Stimulated activated CD4-positive, alpha-beta T cell treated with anti-CD3 and anti-CD28 coated beads, Interleukin-15, amount 100 ng/mL, for 24 hours (primary cell): ENCODE measurements around the gene USP20.
A peak's percentile ranks its signal among the peaks of the same experiment; 100 is the strongest.

Experiments
- DNase-seq: peaks from one replicate; pipeline ENCODE4 v3.0.0-alpha.2; 2020

USP20 gene

DNA sequence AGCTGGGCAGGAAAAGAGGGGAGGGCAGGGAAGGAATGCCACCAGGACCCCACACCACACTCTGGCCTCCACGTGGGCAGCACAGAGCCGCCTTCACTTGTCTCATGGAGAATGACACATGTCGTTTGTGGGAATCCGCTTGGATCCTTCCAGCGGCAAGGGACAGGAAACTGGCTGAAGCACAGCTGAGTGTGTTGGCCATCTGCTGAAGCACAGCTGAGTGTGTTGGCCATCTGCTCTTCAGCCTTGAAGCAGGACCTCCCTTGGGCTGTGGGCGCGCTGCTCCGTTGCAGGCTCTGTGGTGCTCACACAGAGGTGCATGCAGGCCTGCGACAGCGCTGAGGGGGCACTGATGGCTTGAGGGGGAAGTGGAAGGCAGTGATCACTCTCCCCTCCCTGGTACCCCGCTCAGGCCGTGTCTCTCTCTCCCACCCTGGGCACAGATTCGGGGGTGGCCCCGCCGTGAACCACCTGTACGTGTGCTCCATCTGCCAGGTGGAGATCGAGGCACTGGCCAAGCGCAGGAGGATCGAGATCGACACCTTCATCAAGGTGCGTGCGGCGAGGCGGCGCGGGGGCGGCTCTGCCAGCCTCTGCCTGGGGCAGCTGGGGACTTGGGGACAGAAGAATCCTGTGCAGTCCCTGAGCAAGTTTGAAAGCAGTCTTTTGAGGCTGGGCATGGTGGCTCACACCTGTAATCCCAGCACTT, 40.6 kb downstream of the USP20 start:
- DNase-seq = no peak

DNA sequence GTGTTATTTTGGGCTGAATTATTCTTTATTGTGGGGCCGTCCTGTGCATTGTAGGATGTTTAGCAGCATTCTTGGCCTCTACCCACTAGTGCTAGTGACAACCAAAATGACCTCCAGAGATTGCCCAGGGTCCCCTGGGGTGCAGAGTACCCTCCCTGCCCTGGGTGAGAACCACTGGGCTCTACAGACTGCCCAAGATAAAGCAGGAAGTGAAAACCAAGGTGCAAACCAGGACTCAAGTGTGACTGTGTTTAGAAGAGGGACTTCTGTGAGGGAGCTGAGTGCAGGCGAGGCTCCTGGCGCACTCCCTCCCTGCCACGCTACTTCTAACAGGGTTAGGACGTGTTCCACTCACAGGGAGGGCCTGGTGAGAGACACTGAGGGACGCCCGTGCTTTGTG, 41.6 kb downstream of the USP20 start:
- DNase-seq = no peak

- DNase-seq = no peak
Measured at GRCh38 chr9:129878291-129878690, 43.0 kb downstream of the USP20 start.

DNA sequence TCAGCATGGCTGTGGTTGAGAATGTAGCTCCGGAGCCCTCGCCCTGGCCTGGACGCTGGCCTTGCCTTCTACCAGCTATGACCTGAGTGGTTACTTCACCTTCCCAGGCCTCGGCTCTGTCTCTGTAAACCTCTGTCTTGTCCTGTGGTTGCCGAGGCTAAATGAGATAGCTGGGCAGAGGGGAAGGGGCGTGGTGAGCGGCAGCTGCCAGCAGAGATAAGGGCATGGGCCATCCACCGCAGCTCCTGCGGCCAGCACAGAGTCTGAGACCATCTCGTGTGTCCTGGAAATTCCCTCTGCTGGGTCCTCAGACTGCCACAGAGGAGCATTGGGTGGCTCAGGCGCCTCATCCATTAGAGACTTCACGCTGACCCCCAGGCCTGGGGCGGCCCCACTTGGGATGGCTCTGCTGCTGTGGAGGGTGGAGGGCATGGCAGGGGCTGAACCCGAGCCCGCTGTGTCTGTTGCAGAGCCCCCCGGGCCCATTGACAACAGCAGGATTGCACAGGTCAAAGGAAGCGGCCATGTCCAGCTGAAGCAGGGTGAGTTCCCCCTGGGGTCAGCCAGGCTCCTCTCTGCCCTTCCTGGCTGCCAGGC, 43.9 kb downstream of the USP20 start:
- DNase-seq = no peak

DNA sequence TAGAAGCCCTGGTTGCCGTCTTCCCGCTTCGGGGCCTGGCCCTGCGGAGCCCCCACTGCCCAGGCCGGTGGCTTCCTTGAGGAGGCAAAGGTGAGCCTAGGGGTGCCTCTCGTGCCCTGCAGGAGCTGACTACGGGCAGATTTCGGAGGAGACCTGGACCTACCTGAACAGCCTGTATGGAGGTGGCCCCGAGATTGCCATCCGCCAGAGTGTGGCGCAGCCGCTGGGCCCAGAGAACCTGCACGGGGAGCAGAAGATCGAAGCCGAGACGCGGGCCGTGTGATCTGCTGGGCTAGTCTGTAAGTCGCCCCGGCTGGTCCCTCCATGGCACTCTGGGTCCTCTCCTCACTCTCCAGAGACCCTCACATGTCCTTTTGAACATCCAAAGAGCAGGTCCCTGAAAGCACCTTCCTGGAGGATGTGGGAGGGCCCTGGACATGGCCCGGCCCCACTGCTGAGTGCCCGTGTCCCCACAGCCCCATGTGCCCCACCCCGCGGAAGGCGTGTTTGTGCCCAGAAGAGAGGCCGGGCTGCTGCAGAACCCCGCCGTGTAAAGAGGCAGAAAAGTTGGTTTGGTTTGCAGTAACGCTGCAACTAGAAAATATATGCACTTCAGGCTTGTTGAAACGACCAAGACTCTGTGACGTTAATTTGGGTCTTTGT, 44.9 kb downstream of the USP20 start:
- no peak for DNase-seq

GRCh38 chr9:129880654-129881546, 45.6 kb downstream of the USP20 start:
- no peak for DNase-seq

DNA sequence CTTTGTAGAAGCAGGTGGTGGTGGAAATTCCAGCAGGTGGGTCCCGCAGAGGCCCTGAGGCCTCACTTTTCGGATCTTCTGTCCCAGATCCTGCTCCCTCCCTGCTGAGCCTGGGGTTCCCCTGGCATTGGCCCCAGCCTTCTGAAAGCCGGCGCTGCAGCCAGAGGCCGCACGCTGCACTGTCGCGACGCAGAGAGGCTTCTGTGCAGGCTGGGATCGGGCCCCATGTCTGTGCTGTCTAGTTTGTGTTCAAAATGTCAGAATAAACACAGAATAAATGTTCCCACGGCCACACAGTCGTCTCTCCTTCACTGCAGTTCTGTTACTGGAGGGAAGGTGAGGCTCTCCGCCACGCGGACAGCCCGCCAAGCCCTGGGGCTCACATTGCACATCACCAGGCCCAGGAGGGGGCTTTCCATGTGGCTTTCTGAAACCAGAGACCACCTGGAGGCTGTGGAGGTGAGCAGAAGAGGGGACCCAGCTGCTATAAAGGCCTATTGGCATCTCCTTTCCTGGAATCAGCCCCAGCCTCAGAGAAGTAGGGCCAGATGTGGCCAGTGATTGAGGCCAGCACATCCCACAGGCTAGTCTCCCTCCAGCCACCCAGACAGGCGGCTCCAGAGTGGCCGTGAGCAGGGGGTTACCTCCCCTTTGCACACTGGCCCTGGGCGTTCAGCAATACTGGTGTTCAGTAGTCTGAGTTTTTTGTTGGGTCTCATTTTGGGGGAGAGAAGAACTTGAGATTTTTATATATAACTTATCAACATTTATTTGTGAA, 46.5 kb downstream of the USP20 start:
- DNase-seq = no peak

GRCh38 chr9:129884220-129885017, 49.2 kb downstream of the USP20 start:
- peak; percentile 99 for DNase-seq

DNA sequence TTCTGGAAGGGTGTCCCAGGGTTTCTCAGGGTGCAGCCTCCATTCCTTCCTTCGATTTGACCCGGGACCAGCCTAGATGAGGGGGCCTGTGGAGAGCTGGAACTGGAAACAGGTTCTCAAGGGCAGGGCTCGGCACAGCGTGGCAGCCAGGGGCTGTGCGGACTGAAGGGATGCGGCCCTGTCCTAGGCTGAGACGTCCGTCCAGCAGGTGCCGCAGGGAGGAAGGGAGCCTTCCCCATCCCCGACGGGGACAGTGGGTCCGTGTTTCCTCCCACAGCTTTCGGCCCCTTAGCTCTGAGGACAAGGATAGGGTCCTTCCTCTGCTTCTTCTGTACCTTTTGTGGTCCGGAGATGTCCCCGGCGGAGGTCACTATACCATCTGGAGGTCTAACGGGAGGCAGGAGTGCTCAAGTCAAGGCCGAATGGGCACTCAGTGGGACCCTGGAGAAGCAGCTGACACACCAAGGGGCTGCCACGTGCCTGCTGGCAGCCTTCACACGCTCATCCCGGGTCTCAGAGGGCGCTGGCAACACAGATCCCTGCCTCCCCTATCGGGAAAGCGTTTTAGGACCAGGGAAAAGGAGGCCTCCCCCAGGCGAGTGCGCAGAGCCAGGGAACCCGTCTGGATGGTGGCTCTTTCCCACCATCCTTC, 49.9 kb downstream of the USP20 start:
- DNase-seq = peak; percentile 63

DNA sequence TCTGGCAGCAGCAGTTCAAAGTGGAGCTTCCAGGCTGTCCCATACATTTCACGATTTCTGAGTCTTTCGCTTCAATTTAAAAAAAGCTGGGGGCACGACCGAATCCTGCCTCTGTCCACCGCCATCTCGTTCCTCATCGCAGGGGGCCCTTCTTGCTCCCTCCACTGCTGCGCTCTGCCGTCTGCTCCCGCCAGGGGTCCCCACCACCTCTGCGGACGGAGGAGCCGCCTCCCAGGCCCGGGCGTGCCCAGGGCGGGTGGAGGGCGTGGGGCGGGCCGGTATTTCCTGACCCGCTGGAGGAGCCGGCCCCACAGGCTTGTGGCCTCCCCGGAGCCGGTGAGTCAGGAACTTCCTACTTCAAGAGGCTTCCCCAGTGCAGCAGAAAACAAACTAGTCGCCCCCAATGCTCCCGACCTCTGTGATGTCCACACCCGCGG, 50.4 kb downstream of the USP20 start:
- peak; percentile 96 for DNase-seq

DNA sequence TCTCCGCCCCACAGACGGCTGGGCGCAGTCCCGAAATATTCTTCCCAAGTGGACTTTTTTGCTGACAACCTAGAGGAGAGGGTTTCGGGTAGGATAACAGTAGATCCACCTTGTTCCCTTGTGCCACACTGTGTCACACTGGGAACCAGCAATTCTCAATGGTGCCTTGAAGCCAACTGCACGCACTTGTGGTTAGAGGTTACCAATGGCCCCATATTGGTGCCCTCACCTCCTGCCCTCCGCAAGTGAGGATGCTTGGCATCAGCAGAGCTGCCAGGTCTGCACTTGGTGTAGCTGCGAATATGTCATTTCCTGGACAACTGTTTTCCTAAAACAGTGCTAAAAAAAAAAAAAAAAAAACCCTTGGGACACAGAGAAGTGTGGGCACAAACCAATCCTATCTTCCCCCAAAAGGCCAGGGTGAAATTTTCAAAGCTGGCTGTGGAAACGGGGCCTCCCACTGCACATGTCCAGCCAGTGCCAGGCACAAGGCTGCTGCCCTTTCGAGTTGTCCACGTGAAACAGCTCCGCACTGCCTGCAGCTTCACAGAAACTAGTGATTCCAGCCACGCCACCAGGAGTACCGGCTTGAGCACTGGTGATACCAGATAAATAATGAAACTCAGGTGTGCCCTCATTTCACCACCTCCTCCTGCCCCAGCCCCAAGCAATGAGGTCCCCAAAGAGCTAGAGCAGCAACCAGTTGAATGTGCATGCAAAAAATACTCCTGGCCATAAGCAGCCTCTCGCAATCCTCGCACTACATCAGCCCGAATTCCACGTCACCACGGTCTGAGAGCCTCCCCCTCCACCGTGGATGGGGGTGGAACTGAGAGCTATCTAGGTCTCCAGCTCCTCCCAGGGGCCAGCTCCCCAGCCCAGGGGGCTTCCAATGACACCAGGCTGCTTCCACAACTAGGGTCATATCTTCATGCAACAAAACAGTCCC, 51.2 kb downstream of the USP20 start:
- peak; percentile 71 for DNase-seq

DNA sequence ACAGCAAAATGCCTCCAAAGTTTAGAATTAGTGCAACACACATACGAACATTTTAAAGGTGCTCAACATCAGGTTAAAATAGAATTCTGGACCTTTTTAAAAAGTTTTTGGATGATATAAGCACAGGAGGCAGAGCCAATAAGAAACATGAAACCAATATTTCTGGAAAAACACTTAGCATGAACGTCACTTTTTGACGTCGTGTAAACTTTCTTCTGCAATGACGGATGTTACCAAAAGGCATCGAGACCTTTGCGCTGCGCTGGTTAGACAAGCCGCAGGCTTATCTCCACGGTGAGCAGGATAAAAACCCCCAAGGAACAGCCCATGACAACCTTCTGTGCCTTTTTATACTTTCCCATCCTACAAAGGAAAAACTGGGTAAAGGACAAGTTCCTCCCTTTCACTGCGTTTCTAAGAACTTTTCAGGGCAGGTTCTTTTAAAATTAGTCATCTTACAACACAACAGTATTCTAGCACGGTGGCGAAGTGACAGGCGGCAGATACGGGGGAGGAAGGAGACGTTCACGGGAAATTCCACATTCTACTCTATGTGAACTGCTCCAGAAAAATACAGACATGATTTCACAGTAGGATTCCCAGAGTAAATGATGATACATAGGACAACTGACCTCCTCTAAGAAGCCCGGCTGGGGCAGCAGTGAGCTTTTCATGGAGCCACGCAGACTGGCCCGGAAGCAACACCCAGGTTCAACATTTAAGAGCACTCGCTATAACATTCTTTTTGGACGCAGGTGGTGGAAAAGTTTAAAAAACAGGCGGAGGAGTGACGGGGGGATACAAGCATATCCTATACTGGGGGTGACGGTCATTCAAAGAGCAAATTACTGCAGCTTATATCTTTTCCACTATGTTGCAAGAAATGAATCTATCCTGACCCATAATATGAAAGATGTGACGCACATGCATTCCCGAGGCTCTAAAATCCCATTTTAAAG, 52.4 kb downstream of the USP20 start:
- peak; percentile 80 for DNase-seq

DNA sequence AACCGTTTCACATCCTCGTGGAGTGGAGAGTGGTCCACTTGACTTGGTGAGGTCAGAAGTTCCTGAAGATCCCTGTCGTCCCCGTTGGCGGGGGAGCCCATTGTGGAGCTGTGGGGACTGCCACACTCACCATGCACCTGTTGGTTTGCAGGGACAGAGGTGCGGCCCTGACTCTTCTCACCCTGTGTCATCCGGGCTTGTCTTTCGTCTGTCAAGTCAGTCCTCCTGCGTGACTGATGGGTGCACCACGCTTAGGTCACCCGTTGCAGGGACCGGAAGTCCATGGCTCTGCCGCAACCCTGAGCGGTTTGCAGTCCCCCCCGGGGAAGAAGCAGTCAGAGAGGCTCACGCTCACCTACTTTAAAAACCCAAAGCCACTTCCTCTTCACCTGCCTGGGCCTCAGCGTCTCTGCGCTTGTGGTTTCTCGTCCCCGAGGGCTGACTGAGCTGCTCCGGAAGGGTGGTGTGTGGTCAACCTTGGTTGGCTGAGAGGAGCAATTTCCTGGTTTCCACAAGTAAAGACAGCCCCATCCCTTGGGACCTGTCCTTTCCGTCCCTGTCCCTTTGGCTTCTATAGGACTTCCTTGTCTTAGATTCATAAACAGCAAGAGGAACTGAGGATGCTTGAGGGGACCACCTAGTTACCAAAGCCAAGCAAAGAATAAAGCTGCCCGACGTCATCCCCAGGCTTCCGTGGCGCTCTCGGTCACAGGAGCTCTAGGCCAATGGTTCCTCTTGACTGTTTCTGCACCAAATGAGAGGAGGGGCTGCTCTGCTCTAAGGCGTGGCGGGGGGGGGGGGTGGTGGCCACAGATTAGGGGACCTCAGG, 53.2 kb downstream of the USP20 start:
- DNase-seq = peak; percentile 94

DNA sequence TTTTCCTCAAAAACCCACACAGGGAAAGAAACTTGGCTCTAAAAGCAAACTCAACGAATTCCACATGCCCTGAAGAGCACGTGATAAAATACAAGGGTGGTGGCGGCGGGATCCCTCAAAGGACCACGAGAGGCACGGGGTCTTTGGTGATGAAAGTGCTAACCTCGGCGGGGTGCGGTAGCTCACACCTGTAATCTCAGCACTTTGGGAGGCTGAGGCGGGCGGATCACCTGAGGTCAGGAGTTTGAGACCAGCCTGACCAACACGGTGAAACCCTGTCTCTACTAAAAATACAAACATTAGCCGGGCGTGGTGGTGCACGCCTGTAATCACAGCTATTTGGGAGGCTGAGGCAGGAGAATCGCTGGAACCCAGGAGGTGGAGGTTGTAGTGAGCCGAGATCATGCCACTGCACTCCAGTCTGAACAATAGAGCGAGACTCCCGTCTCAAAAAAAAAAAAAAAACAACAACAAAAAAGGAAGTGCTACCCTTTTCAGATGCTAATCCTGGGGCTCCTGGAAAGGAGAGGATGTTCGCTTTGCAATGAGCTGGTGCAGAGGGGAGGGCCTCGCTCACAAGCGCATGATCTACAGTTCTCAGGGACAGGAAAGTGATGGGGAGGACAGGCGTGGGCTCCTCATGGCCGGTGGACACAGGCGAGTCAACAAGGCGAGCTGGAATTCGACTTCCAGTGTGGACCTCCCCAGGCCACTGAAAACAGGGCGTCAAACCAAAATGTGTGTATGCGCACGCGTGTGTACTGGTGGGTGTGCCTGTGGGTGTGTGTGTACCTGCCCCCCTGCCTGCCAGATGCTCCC, 54.1 kb downstream of the USP20 start:
- peak; percentile 48 for DNase-seq

GRCh38 chr9:129889941-129890717, 54.9 kb downstream of the USP20 start:
- peak; percentile 90 for DNase-seq
